H9 (cell line): ENCODE results near the gene SNAP47. TPM values are rescaled to one million over a fixed set of nuclear protein-coding genes. Genes with fewer than 3 reads are reported as not detected.

Experiments used
- DNase-seq: peaks from one replicate; pipeline ENCODE4 v3.0.0-alpha.2; 2017
- H2AFZ ChIP-seq: one replicate; pipeline ENCODE4 v1.6.1; 2013; ENCODE audit warnings: mild to moderate bottlenecking, low read length, control low read depth, moderate library complexity
- H2AK5ac ChIP-seq: 2 replicates; pipeline ENCODE4 v1.6.1; 2013; ENCODE audit warnings: low read length, control low read depth, mixed read lengths; ENCODE audit not compliant: insufficient read length
- H2BK120ac ChIP-seq: one replicate; pipeline ENCODE4 v1.6.1; 2013; ENCODE audit warnings: low read depth, mild to moderate bottlenecking, low read length, control low read depth, inconsistent platforms; ENCODE audit not compliant: poor library complexity, severe bottlenecking
- H2BK12ac ChIP-seq: 2 replicates; pipeline ENCODE4 v1.6.1; 2013; ENCODE audit warnings: low read length, control low read depth, mixed read lengths, low read depth; ENCODE audit not compliant: insufficient read length
- H2BK15ac ChIP-seq: 2 replicates; pipeline ENCODE4 v1.6.1; 2013; ENCODE audit warnings: low read depth, low read length, control low read depth
- H2BK20ac ChIP-seq: one replicate; pipeline ENCODE4 v1.6.1; 2013; ENCODE audit warnings: low read depth, mild to moderate bottlenecking, low read length, control low read depth, inconsistent platforms; ENCODE audit not compliant: poor library complexity, severe bottlenecking
- H2BK5ac ChIP-seq: 2 replicates; pipeline ENCODE4 v1.6.1; 2013; ENCODE audit warnings: low read length, control low read depth, mixed read lengths; ENCODE audit not compliant: insufficient read length
- H3K14ac ChIP-seq: 2 replicates; pipeline ENCODE4 v1.6.1; 2013; ENCODE audit warnings: low read length, control low read depth; ENCODE audit not compliant: insufficient read depth
- H3K18ac ChIP-seq: 2 replicates; pipeline ENCODE4 v1.6.1; 2013; ENCODE audit warnings: low read depth, mild to moderate bottlenecking, mixed read lengths, low read length, control low read depth; ENCODE audit not compliant: insufficient read length
- H3K23ac ChIP-seq: 2 replicates; pipeline ENCODE4 v1.6.1; 2013; ENCODE audit warnings: low read length, control low read depth, mixed read lengths, low read depth; ENCODE audit not compliant: insufficient read length
- H3K23me2 ChIP-seq: 2 replicates; pipeline ENCODE4 v1.6.1; 2013; ENCODE audit warnings: low read depth, mild to moderate bottlenecking, mixed read lengths, low read length, control low read depth; ENCODE audit not compliant: insufficient read length, poor library complexity, severe bottlenecking
- H3K27ac ChIP-seq: 2 replicates; pipeline ENCODE4 v1.5.1; 2013; ENCODE audit warnings: low read length, control low read depth, mixed read lengths, low read depth; ENCODE audit not compliant: insufficient read length
- H3K27me3 ChIP-seq: 2 replicates; pipeline ENCODE4 v1.6.1; 2013; ENCODE audit warnings: low read length, control low read depth, inconsistent platforms; ENCODE audit not compliant: insufficient read depth
- H3K4ac ChIP-seq: 2 replicates; pipeline ENCODE4 v1.6.1; 2013; ENCODE audit warnings: low read depth, mild to moderate bottlenecking, control low read depth, inconsistent platforms, low read length, moderate library complexity
- H3K4me1 ChIP-seq: 2 replicates; pipeline ENCODE4 v1.6.1; 2013; ENCODE audit warnings: low read length, control low read depth, inconsistent platforms; ENCODE audit not compliant: insufficient read depth
- H3K4me2 ChIP-seq: 2 replicates; pipeline ENCODE4 v1.6.1; 2013; ENCODE audit warnings: low read length, control low read depth, mixed read lengths; ENCODE audit not compliant: insufficient read length, insufficient read depth
- H3K56ac ChIP-seq: 2 replicates; pipeline ENCODE4 v1.6.1; 2013; ENCODE audit warnings: low read depth, mild to moderate bottlenecking, mixed read lengths, low read length, control low read depth; ENCODE audit not compliant: insufficient read length
- H3K79me1 ChIP-seq: 2 replicates; pipeline ENCODE4 v1.6.1; 2013; ENCODE audit warnings: low read depth, mild to moderate bottlenecking, moderate library complexity, low read length, control low read depth, inconsistent platforms; ENCODE audit not compliant: insufficient read depth, poor library complexity, severe bottlenecking
- H3K79me2 ChIP-seq: 2 replicates; pipeline ENCODE4 v1.6.1; 2013; ENCODE audit warnings: low read length, control low read depth, inconsistent platforms; ENCODE audit not compliant: insufficient read depth
- H3K9ac ChIP-seq: 2 replicates; pipeline ENCODE4 v1.6.1; 2013; ENCODE audit warnings: low read length, control low read depth, mixed read lengths; ENCODE audit not compliant: insufficient read length; ENCODE audit errors: extremely low read depth
- H3K9me3 ChIP-seq: one replicate; pipeline ENCODE4 v1.6.1; 2013; ENCODE audit warnings: low read depth, low read length, inconsistent platforms; ENCODE audit not compliant: control insufficient read depth
- H3T11ph ChIP-seq: one replicate; pipeline ENCODE4 v1.6.1; 2013; ENCODE audit warnings: mild to moderate bottlenecking, low read length, control low read depth, inconsistent platforms
- H4K20me1 ChIP-seq: one replicate; pipeline ENCODE4 v1.6.1; 2013; ENCODE audit not compliant: control insufficient read depth, insufficient read length, insufficient read depth
- H4K5ac ChIP-seq: 2 replicates; pipeline ENCODE4 v1.6.1; 2013; ENCODE audit warnings: low read depth, mild to moderate bottlenecking, mixed read lengths, low read length, control low read depth; ENCODE audit not compliant: insufficient read length
- H4K8ac ChIP-seq: replicated peaks from 2 replicates; pipeline ENCODE4 v1.6.1; 2013; ENCODE audit warnings: low read length, control low read depth, mixed read lengths, low read depth; ENCODE audit not compliant: insufficient read length
- H4K91ac ChIP-seq: 2 replicates; pipeline ENCODE4 v1.6.1; 2013; ENCODE audit warnings: low read depth, mild to moderate bottlenecking, moderate library complexity, mixed read lengths, low read length, control low read depth; ENCODE audit not compliant: insufficient read length
- H3K27ac Mint-ChIP-seq, 3 experiments: 2 replicates in 2 of 3; 3 replicates in 1 of 3; pipeline ENCODE4 v1.8.0; 2020 to 2021; ENCODE audit warnings: mixed read lengths in 3 of 3, mild to moderate bottlenecking in 1 of 3, moderate library complexity in 1 of 3
- H3K27me3 Mint-ChIP-seq: 2 replicates; pipeline ENCODE4 v1.8.0; 2021; ENCODE audit warnings: low read depth, mild to moderate bottlenecking, moderate library complexity, mixed read lengths
- H3K36me3 Mint-ChIP-seq, 3 experiments: 2 replicates in 2 of 3; 3 replicates in 1 of 3; pipeline ENCODE4 v1.8.0; 2020 to 2021; ENCODE audit warnings: low read depth in 3 of 3, mixed read lengths in 3 of 3; ENCODE audit not compliant: insufficient read depth in 1 of 3
- H3K4me1 Mint-ChIP-seq, 2 experiments: 2 replicates each; pipeline ENCODE4 v1.8.0; 2020; ENCODE audit warnings: mixed read lengths in 2 of 2
- H3K4me3 Mint-ChIP-seq, 2 experiments: 2 replicates in 1 of 2; 3 replicates in 1 of 2; pipeline ENCODE4 v1.8.0; 2020 to 2021; ENCODE audit warnings: mild to moderate bottlenecking in 2 of 2, mixed read lengths in 2 of 2, moderate library complexity in 1 of 2
- H3K9me3 Mint-ChIP-seq, 2 experiments: 2 replicates in 1 of 2; 3 replicates in 1 of 2; pipeline ENCODE4 v1.8.0; 2020; ENCODE audit warnings: mild to moderate bottlenecking in 2 of 2, mixed read lengths in 2 of 2, moderate library complexity in 1 of 2
- WGBS: extraction: QIAGEN DNeasy Blood & Tissue Kit; methylation state at CpG from one replicate; pipeline ENCODE4 v1.1.7; 2013; ENCODE audit warnings: missing lambda C conversion rate, low lambda C conversion rate, mixed read lengths; ENCODE audit not compliant: insufficient read length; ENCODE audit errors: extremely low coverage; 5-methylcytosine and 5-hydroxymethylcytosine counted together
- total RNA-seq: library from RNA; stranded (reverse); gene quantifications from 2 replicates; pipeline ENCODE4 v1.2.1, GENCODE V29; 2021
- TF ChIP-seq, protein P1 (sequence below): fragments of 200-600 bp; sonication (generic); conservative IDR thresholded peaks from 3 replicates; pipeline ENCODE4 v1.8.0; 2021; ENCODE audit warnings: antibody characterized with exemption, mild to moderate bottlenecking

The SNAP47 gene
- total RNA-seq, 1 experiment from 2014 or later, result 44.1 TPM

DNA sequence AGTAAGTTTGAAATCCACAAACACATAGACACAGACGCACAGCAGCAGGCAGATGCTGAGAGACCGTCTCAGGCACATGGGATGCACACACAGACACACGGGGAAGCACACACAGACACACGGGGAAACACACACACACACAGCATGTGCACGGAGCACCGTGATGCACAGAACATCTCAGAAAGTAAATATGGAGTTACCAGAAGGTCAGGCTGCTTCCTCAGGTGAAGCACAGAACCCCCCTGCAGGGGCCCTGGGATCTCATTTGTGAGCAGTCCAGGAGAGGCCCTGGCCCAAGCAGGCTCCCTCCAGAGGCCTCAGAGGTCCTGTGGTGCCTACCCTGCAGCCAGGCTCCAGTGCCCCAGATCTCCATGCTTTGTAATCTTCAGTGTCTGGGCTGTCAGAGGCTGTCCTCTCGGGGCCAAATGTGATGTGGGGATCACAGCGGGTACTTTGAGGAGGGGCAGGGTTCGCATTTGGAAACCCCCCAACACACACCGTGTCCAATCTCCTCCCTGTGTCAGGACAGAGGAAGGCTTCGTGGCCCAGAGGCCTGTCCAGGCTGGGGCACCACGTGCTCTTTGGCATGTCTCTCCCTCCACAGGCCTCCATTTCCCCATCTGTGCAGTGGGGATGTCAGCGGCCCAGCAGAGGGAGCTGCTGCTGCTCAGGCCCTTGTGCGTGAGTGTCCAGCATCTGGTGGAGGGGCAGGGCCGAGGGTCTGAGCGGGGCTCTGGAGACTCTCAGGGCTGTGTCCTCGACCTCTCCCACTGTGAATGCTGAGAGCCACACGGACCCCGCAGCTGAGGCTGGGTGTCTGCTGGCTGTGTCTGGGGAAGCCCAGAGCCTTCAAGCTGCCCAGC is 57.2 kb downstream of the SNAP47 start:
- Histone ChIP-seq H2BK15ac (no peak overlapping the region), H2AK5ac (no peak overlapping the region), H4K91ac (no peak overlapping the region), H3K14ac (no peak overlapping the region; the same call in 1 of the 2 replicates), H2AFZ (no peak overlapping the region), H3K27ac (no peak overlapping the region), H4K8ac (no peak overlapping the region), H3K9me3 (no peaks in the 10 kb centered on the region), H3K23me2 (peaks cover 12% of the 10 kb centered on the region), H3K79me1 (no peaks in the 10 kb centered on the region), H2BK12ac (no peak overlapping the region), H3K4me2 (no peak overlapping the region), H2BK20ac (no peak overlapping the region), H4K20me1 (no peaks in the 10 kb centered on the region), H3K27me3 (peaks cover 2% of the 10 kb centered on the region; the same call in 1 of the 2 replicates), H3K79me2 (no peaks in the 10 kb centered on the region), H3K9ac (no peak overlapping the region), H3K4ac (no peak overlapping the region), H3K56ac (no peak overlapping the region), H3K4me1 (no peaks in the 10 kb centered on the region), H3T11ph (no peak overlapping the region), H4K5ac (no peak overlapping the region), H2BK120ac (no peak overlapping the region), H3K23ac (no peak overlapping the region), H2BK5ac (no peak overlapping the region), H3K18ac (no peak overlapping the region)
- H3K36me3 Mint-ChIP-seq, result no peaks in the 10 kb centered on the region
- H3K27ac Mint-ChIP-seq, result no peak overlapping the region
- no peak overlapping the region for H3K4me3 Mint-ChIP-seq
- TF ChIP-seq, protein P1, sequence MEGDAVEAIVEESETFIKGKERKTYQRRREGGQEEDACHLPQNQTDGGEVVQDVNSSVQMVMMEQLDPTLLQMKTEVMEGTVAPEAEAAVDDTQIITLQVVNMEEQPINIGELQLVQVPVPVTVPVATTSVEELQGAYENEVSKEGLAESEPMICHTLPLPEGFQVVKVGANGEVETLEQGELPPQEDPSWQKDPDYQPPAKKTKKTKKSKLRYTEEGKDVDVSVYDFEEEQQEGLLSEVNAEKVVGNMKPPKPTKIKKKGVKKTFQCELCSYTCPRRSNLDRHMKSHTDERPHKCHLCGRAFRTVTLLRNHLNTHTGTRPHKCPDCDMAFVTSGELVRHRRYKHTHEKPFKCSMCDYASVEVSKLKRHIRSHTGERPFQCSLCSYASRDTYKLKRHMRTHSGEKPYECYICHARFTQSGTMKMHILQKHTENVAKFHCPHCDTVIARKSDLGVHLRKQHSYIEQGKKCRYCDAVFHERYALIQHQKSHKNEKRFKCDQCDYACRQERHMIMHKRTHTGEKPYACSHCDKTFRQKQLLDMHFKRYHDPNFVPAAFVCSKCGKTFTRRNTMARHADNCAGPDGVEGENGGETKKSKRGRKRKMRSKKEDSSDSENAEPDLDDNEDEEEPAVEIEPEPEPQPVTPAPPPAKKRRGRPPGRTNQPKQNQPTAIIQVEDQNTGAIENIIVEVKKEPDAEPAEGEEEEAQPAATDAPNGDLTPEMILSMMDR, result peak; percentile 49
- DNase-seq, result peak; percentile 61
- WGBS, result no CpG with 5 or more reads among the region's 19 CpGs
- H3K27me3 Mint-ChIP-seq, result peaks cover 32% of the 10 kb centered on the region
- H3K4me1 Mint-ChIP-seq, result peaks cover 16 to 33% of the 10 kb centered on the region in 2 experiments
- no peaks in the 10 kb centered on the region for H3K9me3 Mint-ChIP-seq
